Stimulated activated CD8-positive, alpha-beta memory T cell treated with anti-CD3 and anti-CD28 coated beads, Interleukin-7, amount 100 ng/mL, for 24 hours (primary cell): Measurements from ENCODE around the gene OR7D4.
"Not testable (repeated sequence)": the region's sequence is repeated elsewhere in the genome, so short reads cannot be mapped to it uniquely, and the experiment has no call there.

ENCODE experiments used
- DNase-seq: peaks from one replicate; pipeline ENCODE4 v3.0.0-alpha.2; 2020; ENCODE audit warnings: low read depth

The OR7D4 gene

GRCh38 chr19:9219489-9219888 lies at the start of gene OR7D4:
Gene OR7D4 (minus strand): TSS chr19:9219589. CDS start chr19:9214837, 4,752 bp downstream.
- no peak for DNase-seq

- no peak for DNase-seq
Measured at GRCh38 chr19:9251236-9251635, 31.8 kb upstream of the OR7D4 start.

GRCh38 chr19:9250630-9251029 lies 31.2 kb upstream of the OR7D4 start, which contains the start of gene OR7E24:
Gene OR7E24 (plus strand): TSS chr19:9250930. CDS start chr19:9251044, 114 bp downstream.
- DNase-seq = no peak

GRCh38 chr19:9205501-9206113 lies 13.8 kb downstream of the OR7D4 start:
- peak; percentile 33 for DNase-seq

GRCh38 chr19:9198044-9198443 lies 21.3 kb downstream of the OR7D4 start:
- not testable (repeated sequence) for DNase-seq

- DNase-seq = no peak
Measured at GRCh38 chr19:9189535-9189934, 29.9 kb downstream of the OR7D4 start.

- no peak for DNase-seq
Measured at GRCh38 chr19:9187191-9187590, 32.2 kb downstream of the OR7D4 start.

GRCh38 chr19:9183000-9183399 lies 36.4 kb downstream of the OR7D4 start:
- DNase-seq = no peak

- DNase-seq = no peak
Measured at GRCh38 chr19:9178901-9179300, 40.5 kb downstream of the OR7D4 start, which contains the start of gene OR7D2. Gene OR7D2 (plus strand): TSS chr19:9178979. CDS start chr19:9185782, 6,803 bp downstream.

- no peak for DNase-seq
Measured at GRCh38 chr19:9175326-9175725, 44.1 kb downstream of the OR7D4 start.

- DNase-seq = no peak
Measured at GRCh38 chr19:9171393-9171991, 47.9 kb downstream of the OR7D4 start.

- DNase-seq = no peak
Measured at GRCh38 chr19:9166846-9167245, 52.5 kb downstream of the OR7D4 start.

- no peak for DNase-seq
Measured at GRCh38 chr19:9165261-9165660, 54.1 kb downstream of the OR7D4 start.

GRCh38 chr19:9161427-9161826 lies 58.0 kb downstream of the OR7D4 start:
- no peak for DNase-seq
